Measurements from ENCODE around the gene ROR2. TPM values are rescaled to one million over a fixed set of nuclear protein-coding genes. Genes with fewer than 3 reads are reported as not detected.
"Not testable (repeated sequence)": the region's sequence is repeated elsewhere in the genome, so short reads cannot be mapped to it uniquely, and the experiment has no call there.

The ROR2 gene
- total and polyA plus RNA-seq, 5 experiments from 2014 or later = not detected

- Mint-ChIP-seq H3K27me3 (peaks cover 13 to 39% (median 17%) of the 10 kb centered on the region in 5 donors), H3K4me1 (no peaks in the 10 kb centered on the region), H3K36me3 (peaks cover 0 to 18% (median 4%) of the 10 kb centered on the region in 3 donors), H3K4me3 (no peak overlapping the region), H3K27ac (no peak overlapping the region), H3K9me3 (peaks cover 2 to 19% (median 9%) of the 10 kb centered on the region in 9 donors)
- POLR2A ChIA-PET = no interaction called here
- ATAC-seq = no peak
- no peak for DNase-seq
Observed at GRCh38 chr9:91644433-91644832, 305.6 kb downstream of the ROR2 start.

- POLR2A ChIA-PET = no interaction called here
- Mint-ChIP-seq H3K4me3 (no peak overlapping the region), H3K36me3 (peaks cover 0 to 18% (median 4%) of the 10 kb centered on the region in 3 donors), H3K27ac (no peak overlapping the region), H3K9me3 (peaks cover 2 to 19% (median 9%) of the 10 kb centered on the region in 9 donors), H3K4me1 (no peaks in the 10 kb centered on the region), H3K27me3 (peaks cover 7 to 48% (median 14%) of the 10 kb centered on the region in 5 donors)
- DNase-seq (no peak), ATAC-seq (no peak)
Observed at GRCh38 chr9:91643481-91644077, 306.4 kb downstream of the ROR2 start.

DNA sequence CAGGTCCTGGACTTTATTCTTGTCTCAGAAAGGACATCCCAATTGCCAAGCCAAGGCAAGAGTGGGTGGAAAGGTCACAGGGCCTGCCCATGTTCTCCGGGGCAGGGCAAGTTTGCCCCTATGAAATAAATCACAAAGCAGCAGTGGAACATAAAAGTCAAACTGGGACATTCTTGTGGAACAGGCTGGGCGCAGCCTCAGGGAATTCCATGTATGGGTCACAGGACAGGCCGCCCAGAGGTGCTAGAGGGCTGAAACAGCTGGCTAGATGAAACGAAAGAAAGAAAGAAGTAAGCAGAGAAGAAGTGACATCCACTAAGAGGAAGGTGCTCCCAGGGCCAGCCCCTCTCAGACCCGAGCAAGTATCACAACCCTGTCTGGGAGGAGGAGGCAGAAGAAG, 307.3 kb downstream of the ROR2 start:
- Mint-ChIP-seq H3K36me3 (peaks cover 0 to 18% (median 4%) of the 10 kb centered on the region in 3 donors), H3K4me3 (no peak overlapping the region), H3K4me1 (no peaks in the 10 kb centered on the region), H3K9me3 (peaks cover 4 to 19% (median 9%) of the 10 kb centered on the region in 9 donors), H3K27me3 (peaks cover 7 to 53% (median 12%) of the 10 kb centered on the region in 5 donors), H3K27ac (peak overlapping the region in 1 of 10 donors; percentile 22)
- ATAC-seq (no peak), DNase-seq (no peak)
- POLR2A ChIA-PET = no interaction called here

DNA sequence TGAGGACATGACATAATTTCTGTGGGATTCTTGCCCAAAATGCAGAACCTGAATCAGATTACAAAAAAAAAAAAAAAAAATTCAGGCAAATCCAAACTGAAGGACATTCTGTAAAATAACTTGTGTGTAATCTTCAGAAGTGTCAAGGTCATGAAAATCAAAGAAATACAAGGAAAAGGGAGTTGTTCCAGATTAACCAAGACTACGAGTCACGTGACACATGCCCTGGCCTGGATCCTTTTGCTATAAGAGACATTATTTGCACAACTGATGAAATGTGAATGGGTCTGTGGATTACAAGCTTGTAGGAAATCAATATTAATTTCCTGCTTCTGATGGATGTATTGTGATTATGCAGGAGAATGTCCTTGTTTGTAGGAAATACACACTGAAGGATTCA, 309.6 kb downstream of the ROR2 start:
- peaks cover 4 to 38% (median 6%) of the 10 kb centered on the region in 5 donors for H3K27me3 Mint-ChIP-seq
- H3K4me1 Mint-ChIP-seq = no peaks in the 10 kb centered on the region
- no peak overlapping the region for H3K27ac Mint-ChIP-seq
- H3K9me3 Mint-ChIP-seq = peaks cover 4 to 19% (median 11%) of the 10 kb centered on the region in 9 donors
- ATAC-seq (no peak), DNase-seq (no peak)
- H3K4me3 Mint-ChIP-seq = no peak overlapping the region
- POLR2A ChIA-PET = no interaction called here
- peaks cover 0 to 18% (median 4%) of the 10 kb centered on the region in 3 donors for H3K36me3 Mint-ChIP-seq

- DNase-seq = no peak
- Mint-ChIP-seq H3K36me3 (peaks cover 0 to 18% (median 4%) of the 10 kb centered on the region in 3 donors), H3K4me3 (no peak overlapping the region), H3K27me3 (peaks cover 7 to 39% (median 8%) of the 10 kb centered on the region in 5 donors), H3K27ac (no peak overlapping the region), H3K4me1 (peaks cover 0 to 2% (median 0%) of the 10 kb centered on the region in 4 donors), H3K9me3 (peaks cover 5 to 27% (median 13%) of the 10 kb centered on the region in 9 donors)
- no peak for ATAC-seq
- POLR2A ChIA-PET = no interaction called here
Observed at GRCh38 chr9:91639054-91639453, 311.0 kb downstream of the ROR2 start.

DNA sequence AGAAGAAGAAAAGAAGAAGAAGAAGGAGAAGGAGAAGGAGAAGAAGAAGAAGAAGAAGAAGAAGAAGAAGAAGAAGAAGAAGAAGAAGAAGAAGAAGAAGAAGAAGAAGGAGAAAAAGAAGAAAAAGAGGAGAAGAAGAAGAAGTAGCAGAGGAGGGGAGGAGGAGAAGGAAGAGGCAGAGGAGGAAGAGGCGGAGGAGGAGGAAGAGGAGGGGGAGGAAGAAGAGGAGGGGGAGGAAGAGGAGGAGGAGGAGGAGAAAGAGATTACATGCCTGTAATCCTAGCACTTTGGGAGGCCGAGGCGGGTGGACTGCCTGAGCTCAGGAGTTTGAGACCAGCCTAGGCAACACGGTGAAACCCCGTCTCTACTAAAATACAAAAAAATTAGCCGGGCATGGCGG, 315.2 kb downstream of the ROR2 start:
- H3K27ac Mint-ChIP-seq = peak overlapping the region in 1 of 10 donors; percentile 26
- POLR2A ChIA-PET, DNase-seq, H3K4me3 Mint-ChIP-seq, H3K4me1 Mint-ChIP-seq, ATAC-seq: not testable (repeated sequence)
- peaks cover 1 to 31% (median 3%) of the 10 kb centered on the region in 9 donors for H3K9me3 Mint-ChIP-seq
- peaks cover 19 to 75% (median 35%) of the 10 kb centered on the region in 5 donors for H3K27me3 Mint-ChIP-seq
- peaks cover 0 to 13% (median 0%) of the 10 kb centered on the region in 3 donors for H3K36me3 Mint-ChIP-seq

GRCh38 chr9:91629718-91630117, 320.3 kb downstream of the ROR2 start:
- Mint-ChIP-seq H3K27me3 (peaks cover 24 to 67% (median 40%) of the 10 kb centered on the region in 5 donors), H3K4me3 (no peak overlapping the region), H3K27ac (no peak overlapping the region), H3K9me3 (peaks cover 5 to 33% (median 18%) of the 10 kb centered on the region in 9 donors), H3K36me3 (peaks cover 0 to 20% (median 0%) of the 10 kb centered on the region in 3 donors), H3K4me1 (peaks cover 0 to 2% (median 0%) of the 10 kb centered on the region in 4 donors)
- POLR2A ChIA-PET = no interaction called here
- no peak for DNase-seq
- ATAC-seq = no peak

DNA sequence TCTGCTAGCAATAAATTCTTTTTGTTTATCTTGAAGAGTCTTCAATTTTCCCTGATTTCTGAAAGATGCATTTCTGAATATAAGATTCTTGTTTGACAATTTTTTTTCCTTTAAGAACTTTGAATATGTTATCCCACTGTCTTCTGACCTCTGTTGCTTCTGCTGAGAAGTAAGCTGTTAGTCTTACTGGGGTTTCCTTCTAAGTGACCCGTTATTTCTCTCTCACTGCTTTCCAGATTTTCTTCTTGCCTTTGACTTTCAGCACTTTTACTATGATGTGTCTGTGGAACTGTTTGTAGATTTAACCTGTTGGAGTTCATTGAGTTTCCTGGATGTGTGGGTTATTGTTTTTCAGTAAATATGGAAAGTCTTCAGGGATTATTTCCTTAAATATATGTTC, 321.1 kb downstream of the ROR2 start:
- H3K27me3 Mint-ChIP-seq = peaks cover 21 to 59% (median 35%) of the 10 kb centered on the region in 5 donors
- ATAC-seq = no peak
- H3K9me3 Mint-ChIP-seq = peaks cover 5 to 27% (median 18%) of the 10 kb centered on the region in 9 donors
- H3K27ac Mint-ChIP-seq = no peak overlapping the region
- no peaks in the 10 kb centered on the region for H3K4me1 Mint-ChIP-seq
- peaks cover 0 to 20% (median 0%) of the 10 kb centered on the region in 3 donors for H3K36me3 Mint-ChIP-seq
- DNase-seq = no peak
- H3K4me3 Mint-ChIP-seq = no peak overlapping the region
- POLR2A ChIA-PET = no interaction called here

- Mint-ChIP-seq H3K9me3 (peaks cover 5 to 25% (median 17%) of the 10 kb centered on the region in 9 donors), H3K27me3 (peaks cover 11 to 42% (median 16%) of the 10 kb centered on the region in 5 donors), H3K4me1 (no peaks in the 10 kb centered on the region), H3K36me3 (peaks cover 0 to 15% (median 0%) of the 10 kb centered on the region in 3 donors), H3K27ac (no peak overlapping the region), H3K4me3 (no peak overlapping the region)
- ATAC-seq = no peak
- POLR2A ChIA-PET = no interaction called here
- DNase-seq = no peak
Observed at GRCh38 chr9:91625331-91625730, 324.7 kb downstream of the ROR2 start.

DNA sequence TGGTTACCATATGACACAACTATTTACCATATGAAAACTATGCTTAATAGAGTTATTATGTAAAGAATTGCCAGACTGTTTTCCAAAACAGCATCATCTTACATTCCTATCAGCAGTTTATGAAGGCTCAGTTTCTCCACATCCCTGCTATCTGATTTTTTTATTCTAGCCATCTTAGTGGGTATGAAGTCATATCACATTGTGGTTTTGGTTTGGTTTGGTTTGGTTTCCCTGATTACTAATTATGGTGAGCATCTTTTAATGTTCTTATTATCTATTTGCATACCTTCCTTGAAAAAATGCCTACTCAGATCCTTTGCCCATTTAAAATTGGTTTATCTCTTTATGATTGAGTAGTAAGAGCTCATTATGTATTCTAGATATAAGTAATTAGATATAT, 327.0 kb downstream of the ROR2 start:
- H3K27me3 Mint-ChIP-seq = peaks cover 8 to 40% (median 17%) of the 10 kb centered on the region in 5 donors
- no peak for ATAC-seq
- no peaks in the 10 kb centered on the region for H3K4me1 Mint-ChIP-seq
- POLR2A ChIA-PET = no interaction called here
- no peak overlapping the region for H3K27ac Mint-ChIP-seq
- no peaks in the 10 kb centered on the region for H3K36me3 Mint-ChIP-seq
- no peak overlapping the region for H3K4me3 Mint-ChIP-seq
- peaks cover 0 to 9% (median under 1%) of the 10 kb centered on the region in 9 donors for H3K9me3 Mint-ChIP-seq
- DNase-seq = no peak

DNA sequence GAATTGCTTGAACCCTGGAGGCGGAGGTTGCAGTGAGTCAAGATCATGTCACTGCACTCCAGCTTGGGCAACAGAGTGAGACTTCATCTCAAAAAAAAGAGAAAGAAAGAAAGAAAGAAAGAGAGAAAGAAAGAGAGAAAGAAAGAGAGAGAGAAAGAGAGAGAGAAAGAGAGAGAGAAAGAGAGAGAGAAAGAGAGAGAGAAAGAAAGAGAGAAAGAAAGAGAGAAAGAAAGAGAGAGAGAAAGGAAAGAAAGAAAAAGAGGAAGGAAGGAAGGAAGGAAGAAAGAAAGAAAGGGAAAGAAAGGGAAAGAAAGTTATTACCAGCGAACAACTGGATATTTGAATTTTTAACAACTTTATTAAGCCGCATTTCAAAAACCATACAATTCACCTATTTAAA, 327.9 kb downstream of the ROR2 start:
- H3K27ac Mint-ChIP-seq, H3K9me3 Mint-ChIP-seq, ATAC-seq, H3K4me3 Mint-ChIP-seq, POLR2A ChIA-PET, H3K4me1 Mint-ChIP-seq, H3K36me3 Mint-ChIP-seq, DNase-seq: not testable (repeated sequence)
- H3K27me3 Mint-ChIP-seq = peaks cover 7 to 38% (median 16%) of the 10 kb centered on the region in 5 donors

GRCh38 chr9:91614044-91614443, 336.0 kb downstream of the ROR2 start:
- not testable (repeated sequence) for H3K27ac Mint-ChIP-seq, H3K36me3 Mint-ChIP-seq, H3K27me3 Mint-ChIP-seq

DNA sequence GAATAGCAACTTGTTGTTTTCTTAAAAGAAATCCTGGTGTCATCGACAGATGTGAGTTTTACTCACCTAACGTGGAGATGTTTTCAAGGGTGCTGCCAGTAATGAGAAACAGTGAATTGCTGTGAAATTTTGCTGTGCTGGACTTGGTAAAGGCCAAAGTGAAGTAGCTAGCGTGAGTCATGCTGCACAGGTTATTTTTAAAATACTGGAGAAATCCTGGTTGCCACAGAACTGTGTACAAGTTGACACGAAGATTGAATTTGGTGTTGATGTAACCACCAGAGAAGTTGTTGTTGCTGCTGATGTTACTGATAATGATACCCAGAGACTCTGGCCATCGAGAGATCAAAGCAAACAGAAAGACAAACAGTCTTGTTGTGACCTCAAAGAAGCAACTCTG, 338.4 kb downstream of the ROR2 start:
- DNase-seq = no peak
- Mint-ChIP-seq H3K4me3 (no peak overlapping the region), H3K4me1 (no peaks in the 10 kb centered on the region), H3K9me3 (peaks cover 0 to 6% (median 0%) of the 10 kb centered on the region in 9 donors), H3K27ac (no peak overlapping the region), H3K27me3 (peaks cover 8 to 17% (median 13%) of the 10 kb centered on the region in 5 donors), H3K36me3 (no peaks in the 10 kb centered on the region)
- POLR2A ChIA-PET = no interaction called here
- ATAC-seq = no peak

More at GRCh38 chr9:91614044-91614443, 336.0 kb downstream of the ROR2 start:
- ATAC-seq, H3K4me1 Mint-ChIP-seq, H3K4me3 Mint-ChIP-seq, POLR2A ChIA-PET, H3K9me3 Mint-ChIP-seq, DNase-seq: not testable (repeated sequence)

Data from naive thymus-derived CD8-positive, alpha-beta T cell (primary cell).